SK-N-SH (cell line): ENCODE results near the gene GLE1. TPM values are rescaled to one million over a fixed set of nuclear protein-coding genes. Genes with fewer than 3 reads are reported as not detected.

Experiments
- CTCF ChIA-PET: fragments of 300-600, 350-600 bp; formaldehyde crosslinking; extraction: SDS; loops from one replicate; lab custom pipeline; 2021; lab: Yijun Ruan, JAX
- POLR2A ChIA-PET: fragments of 350-600 bp; sonication (Branson Sonifier 250); formaldehyde crosslinking; extraction: SDS; loops from one replicate; lab custom pipeline; 2020; ENCODE audit warnings: antibody characterized with exemption, inconsistent platforms; lab: Yijun Ruan, JAX
- DNase-seq: peaks from one replicate; pipeline ENCODE4 v3.0.0; 2012
- H2AFZ ChIP-seq: fragments of 200-600 bp; sonication (generic); 2 replicates; pipeline ENCODE4 v1.8.1; 2016; ENCODE audit warnings: antibody characterized with exemption, mild to moderate bottlenecking, low read depth
- H3F3A ChIP-seq: fragments of 200-600 bp; sonication (generic); replicated peaks from 2 replicates; pipeline ENCODE3; 2016; ENCODE audit warnings: antibody characterized with exemption, mild to moderate bottlenecking; ENCODE audit not compliant: insufficient read depth
- H3K27ac ChIP-seq, 2 experiments: fragments of 200-500 bp in 1 of 2; fragments of 200-600 bp in 1 of 2; sonication (Bioruptor generic) in 1 of 2; sonication (generic), shearing (Covaris generic) in 1 of 2; 2 replicates each; pipeline versions ENCODE4 v1.5.1 to v1.6.1; 2014 to 2016; ENCODE audit warnings: low read depth in 2 of 2, inconsistent platforms in 1 of 2, low read length in 1 of 2, mild to moderate bottlenecking in 1 of 2, mixed read lengths in 1 of 2
- H3K27me3 ChIP-seq: fragments of 200-600 bp; sonication (generic), shearing (Covaris generic); 2 replicates; pipeline ENCODE4 v1.6.1; 2016; ENCODE audit warnings: mixed run types; ENCODE audit not compliant: insufficient read depth
- H3K36me3 ChIP-seq, 2 experiments: fragments of 200-500 bp in 1 of 2; fragments of 200-600 bp in 1 of 2; sonication (Bioruptor generic) in 1 of 2; sonication (generic) in 1 of 2; replicated peaks in 1 of 2; 2 replicates each; pipeline versions ENCODE3 to v1.5.1; 2014 to 2016; ENCODE audit warnings: low read length in 1 of 2, mild to moderate bottlenecking in 1 of 2; ENCODE audit not compliant: insufficient read depth in 2 of 2, control insufficient read depth in 1 of 2
- H3K4me1 ChIP-seq, 2 experiments: fragments of 200-500 bp in 1 of 2; fragments of 200-600 bp in 1 of 2; sonication (Bioruptor generic) in 1 of 2; sonication (generic), shearing (Covaris generic) in 1 of 2; 2 replicates each; pipeline versions ENCODE4 v1.5.1 to v1.6.1; 2014 to 2016; ENCODE audit warnings: low read depth in 1 of 2, low read length in 1 of 2, mixed run types in 1 of 2; ENCODE audit not compliant: insufficient read depth in 2 of 2, control insufficient read depth in 1 of 2
- H3K4me2 ChIP-seq: fragments of 200-600 bp; sonication (generic), shearing (Covaris generic); 2 replicates; pipeline ENCODE4 v1.6.1; 2017; ENCODE audit warnings: mixed run types
- H3K4me3 ChIP-seq, 2 experiments: fragments of 200-500 bp in 1 of 2; fragments of 200-600 bp in 1 of 2; sonication (Bioruptor generic) in 1 of 2; sonication (generic), shearing (Covaris generic) in 1 of 2; 2 replicates each; pipeline versions ENCODE4 v1.5.1 to v1.8.1; 2014 to 2016; ENCODE audit warnings: low read depth in 2 of 2, inconsistent platforms in 1 of 2, low read length in 1 of 2, mild to moderate bottlenecking in 1 of 2, mixed read lengths in 1 of 2, moderate library complexity in 1 of 2
- H3K79me2 ChIP-seq: fragments of 200-600 bp; sonication (generic); 2 replicates; pipeline ENCODE4 v1.8.1; 2017; ENCODE audit warnings: mild to moderate bottlenecking; ENCODE audit not compliant: insufficient read depth
- H3K9ac ChIP-seq: fragments of 200-600 bp; sonication (generic); 2 replicates; pipeline ENCODE4 v1.6.1; 2017; ENCODE audit warnings: mixed run types
- H3K9me2 ChIP-seq: fragments of 200-600 bp; sonication (generic); 2 replicates; pipeline ENCODE4 v1.6.1; 2017; ENCODE audit warnings: mixed run types
- H3K9me3 ChIP-seq: fragments of 200-600 bp; sonication (generic); 2 replicates; pipeline ENCODE4 v1.6.1; 2017; ENCODE audit warnings: mixed run types, mild to moderate bottlenecking, moderate library complexity
- H4K20me1 ChIP-seq: fragments of 200-600 bp; sonication (generic); 2 replicates; pipeline ENCODE4 v1.6.1; 2017; ENCODE audit warnings: mild to moderate bottlenecking, mixed run types; ENCODE audit not compliant: insufficient read depth
- CHD2 ChIP-seq: fragments of 150-350 bp; IDR thresholded peaks from 2 replicates; pipeline ENCODE4 v1.6.1; 2018; ENCODE audit warnings: low read length; ENCODE audit not compliant: partially characterized antibody
- FOXJ3 ChIP-seq: sonication (generic); formaldehyde crosslinking; IDR thresholded peaks from 2 replicates; pipeline ENCODE4 v1.5.1; 2020; ENCODE audit warnings: mild to moderate bottlenecking, missing genetic modification reagents
- FOXM1 ChIP-seq: IDR thresholded peaks from 2 replicates; pipeline ENCODE4 v1.4.0; 2012; ENCODE audit warnings: low read depth, mild to moderate bottlenecking
- MEF2A ChIP-seq: IDR thresholded peaks from 2 replicates; pipeline ENCODE4 v1.4.0; 2012; ENCODE audit warnings: low read depth, borderline replicate concordance
- MXI1 ChIP-seq: IDR thresholded peaks from 2 replicates; pipeline ENCODE4 v1.6.1; 2012; ENCODE audit warnings: mild to moderate bottlenecking, low read depth, low read length, improper control_type of control experiment
- RAD21 ChIP-seq: IDR thresholded peaks from 2 replicates; pipeline ENCODE4 v1.6.1; 2012; ENCODE audit warnings: mild to moderate bottlenecking, low read length
- RFX5 ChIP-seq: IDR thresholded peaks from 2 replicates; pipeline ENCODE4 v1.6.1; 2012; ENCODE audit warnings: mild to moderate bottlenecking, improper control_type of control experiment, low read length
- RXRA ChIP-seq: IDR thresholded peaks from 2 replicates; pipeline ENCODE4 v1.4.0; 2012; ENCODE audit warnings: low read depth, mild to moderate bottlenecking, borderline replicate concordance
- TAF1 ChIP-seq: IDR thresholded peaks from 2 replicates; pipeline ENCODE4 v1.6.1; 2012; ENCODE audit warnings: low read depth, mild to moderate bottlenecking, low read length, moderate library complexity, borderline replicate concordance
- TCF12 ChIP-seq: IDR thresholded peaks from 2 replicates; pipeline ENCODE4 v1.4.0; 2012
- YY1 ChIP-seq: IDR thresholded peaks from 2 replicates; pipeline ENCODE4 v1.4.0; 2012; ENCODE audit warnings: low read depth, mild to moderate bottlenecking
- WGBS: methylation state at CpG from one replicate; pipeline ENCODE4 v1.1.6; 2017; ENCODE audit warnings: low lambda C conversion rate; 5-methylcytosine and 5-hydroxymethylcytosine counted together
- polyA plus RNA-seq, 3 experiments: library from polyadenylated mRNA; depleted of rRNA; stranded (reverse); fragments of >200 nt; gene quantifications; 2 replicates each; pipeline ENCODE4 v1.2.3, GENCODE V29; 2012
- TF ChIP-seq, protein P1 (sequence below): fragments of 200-600 bp; sonication (generic); IDR thresholded peaks from 2 replicates; pipeline ENCODE4 v1.6.1; 2017; ENCODE audit warnings: antibody characterized with exemption, mild to moderate bottlenecking, moderate library complexity
- TF ChIP-seq, protein P2 (sequence below): IDR thresholded peaks from 2 replicates; pipeline ENCODE4 v1.4.0; 2012; ENCODE audit warnings: low read depth
- TF ChIP-seq, protein P3 (sequence below): IDR thresholded peaks from 2 replicates; pipeline ENCODE4 v1.6.1; 2012; ENCODE audit warnings: mild to moderate bottlenecking, low read depth, low read length, moderate library complexity
- TF ChIP-seq, protein P4 (sequence below): fragments of 150-350 bp; IDR thresholded peaks from 2 replicates; pipeline ENCODE4 v1.6.1; 2016; ENCODE audit warnings: mild to moderate bottlenecking, low read depth, low read length
- TF ChIP-seq, protein P5 (sequence below): IDR thresholded peaks from 2 replicates; pipeline ENCODE4; 2012
- TF ChIP-seq, protein P6 (sequence below): fragments of 150-350 bp; IDR thresholded peaks from 2 replicates; pipeline ENCODE4 v1.6.1; 2017; ENCODE audit warnings: antibody characterized with exemption, low read length, low read depth, borderline replicate concordance

GLE1 gene
- polyA plus RNA-seq, 1 of the 3 experiments (the other 2 are of a cell fraction) = 13.8 TPM

DNA sequence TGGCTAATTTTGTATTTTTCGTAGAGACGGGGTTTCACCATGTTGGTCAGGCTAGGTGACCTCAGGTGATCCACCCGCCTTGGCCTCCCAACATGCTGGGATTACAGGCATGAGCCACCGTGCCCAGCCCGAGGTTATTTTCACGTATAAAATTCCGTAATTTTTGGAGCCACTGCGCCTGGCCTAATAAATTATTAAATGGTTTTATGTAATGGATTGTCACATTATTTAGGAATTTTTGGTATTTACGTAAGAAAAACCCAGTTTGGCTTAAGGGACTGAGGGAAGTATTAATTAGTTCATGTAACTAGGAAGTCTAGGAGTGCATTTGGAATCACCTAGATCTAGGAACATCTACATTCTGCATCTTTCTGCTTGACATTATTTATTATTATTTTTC, 8.3 kb downstream of the GLE1 start (continued):
- TF ChIP-seq, protein P1, sequence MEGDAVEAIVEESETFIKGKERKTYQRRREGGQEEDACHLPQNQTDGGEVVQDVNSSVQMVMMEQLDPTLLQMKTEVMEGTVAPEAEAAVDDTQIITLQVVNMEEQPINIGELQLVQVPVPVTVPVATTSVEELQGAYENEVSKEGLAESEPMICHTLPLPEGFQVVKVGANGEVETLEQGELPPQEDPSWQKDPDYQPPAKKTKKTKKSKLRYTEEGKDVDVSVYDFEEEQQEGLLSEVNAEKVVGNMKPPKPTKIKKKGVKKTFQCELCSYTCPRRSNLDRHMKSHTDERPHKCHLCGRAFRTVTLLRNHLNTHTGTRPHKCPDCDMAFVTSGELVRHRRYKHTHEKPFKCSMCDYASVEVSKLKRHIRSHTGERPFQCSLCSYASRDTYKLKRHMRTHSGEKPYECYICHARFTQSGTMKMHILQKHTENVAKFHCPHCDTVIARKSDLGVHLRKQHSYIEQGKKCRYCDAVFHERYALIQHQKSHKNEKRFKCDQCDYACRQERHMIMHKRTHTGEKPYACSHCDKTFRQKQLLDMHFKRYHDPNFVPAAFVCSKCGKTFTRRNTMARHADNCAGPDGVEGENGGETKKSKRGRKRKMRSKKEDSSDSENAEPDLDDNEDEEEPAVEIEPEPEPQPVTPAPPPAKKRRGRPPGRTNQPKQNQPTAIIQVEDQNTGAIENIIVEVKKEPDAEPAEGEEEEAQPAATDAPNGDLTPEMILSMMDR = no peak
- no peak for TF ChIP-seq MXI1
- TF ChIP-seq, protein P2, sequence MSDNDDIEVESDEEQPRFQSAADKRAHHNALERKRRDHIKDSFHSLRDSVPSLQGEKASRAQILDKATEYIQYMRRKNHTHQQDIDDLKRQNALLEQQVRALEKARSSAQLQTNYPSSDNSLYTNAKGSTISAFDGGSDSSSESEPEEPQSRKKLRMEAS = no peak
- no peak for TF ChIP-seq YY1
- TF ChIP-seq, protein P3, sequence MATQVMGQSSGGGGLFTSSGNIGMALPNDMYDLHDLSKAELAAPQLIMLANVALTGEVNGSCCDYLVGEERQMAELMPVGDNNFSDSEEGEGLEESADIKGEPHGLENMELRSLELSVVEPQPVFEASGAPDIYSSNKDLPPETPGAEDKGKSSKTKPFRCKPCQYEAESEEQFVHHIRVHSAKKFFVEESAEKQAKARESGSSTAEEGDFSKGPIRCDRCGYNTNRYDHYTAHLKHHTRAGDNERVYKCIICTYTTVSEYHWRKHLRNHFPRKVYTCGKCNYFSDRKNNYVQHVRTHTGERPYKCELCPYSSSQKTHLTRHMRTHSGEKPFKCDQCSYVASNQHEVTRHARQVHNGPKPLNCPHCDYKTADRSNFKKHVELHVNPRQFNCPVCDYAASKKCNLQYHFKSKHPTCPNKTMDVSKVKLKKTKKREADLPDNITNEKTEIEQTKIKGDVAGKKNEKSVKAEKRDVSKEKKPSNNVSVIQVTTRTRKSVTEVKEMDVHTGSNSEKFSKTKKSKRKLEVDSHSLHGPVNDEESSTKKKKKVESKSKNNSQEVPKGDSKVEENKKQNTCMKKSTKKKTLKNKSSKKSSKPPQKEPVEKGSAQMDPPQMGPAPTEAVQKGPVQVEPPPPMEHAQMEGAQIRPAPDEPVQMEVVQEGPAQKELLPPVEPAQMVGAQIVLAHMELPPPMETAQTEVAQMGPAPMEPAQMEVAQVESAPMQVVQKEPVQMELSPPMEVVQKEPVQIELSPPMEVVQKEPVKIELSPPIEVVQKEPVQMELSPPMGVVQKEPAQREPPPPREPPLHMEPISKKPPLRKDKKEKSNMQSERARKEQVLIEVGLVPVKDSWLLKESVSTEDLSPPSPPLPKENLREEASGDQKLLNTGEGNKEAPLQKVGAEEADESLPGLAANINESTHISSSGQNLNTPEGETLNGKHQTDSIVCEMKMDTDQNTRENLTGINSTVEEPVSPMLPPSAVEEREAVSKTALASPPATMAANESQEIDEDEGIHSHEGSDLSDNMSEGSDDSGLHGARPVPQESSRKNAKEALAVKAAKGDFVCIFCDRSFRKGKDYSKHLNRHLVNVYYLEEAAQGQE = no peak
- TF ChIP-seq CHD2 = no peak
- TF ChIP-seq, all 33 proteins: peak for 0

DNA sequence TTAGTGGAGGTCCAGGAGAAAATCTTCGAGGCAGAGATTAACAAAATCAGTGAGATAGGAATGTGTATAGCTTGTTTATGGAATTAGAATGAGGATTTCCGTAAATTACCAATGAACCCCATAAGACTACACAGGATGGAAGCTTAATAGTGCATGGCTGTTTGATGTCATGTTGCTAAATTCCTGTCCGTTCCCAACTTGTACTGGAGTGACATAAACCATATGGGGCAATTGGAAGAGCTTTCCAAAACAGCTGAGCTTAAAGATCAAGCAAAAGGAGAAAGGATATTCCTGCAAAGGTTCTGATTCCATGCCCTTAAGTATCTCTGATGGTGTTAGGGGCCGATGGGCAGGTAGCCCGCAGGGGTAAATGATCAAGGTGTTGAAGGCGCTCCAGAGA, 17.4 kb downstream of the GLE1 start:
- no peak overlapping the region for H3K27ac ChIP-seq

More for the DNA sequence above, 17.4 kb downstream of the GLE1 start:
- Histone ChIP-seq H3K4me3 (no peak overlapping the region), H4K20me1 (no peaks in the 10 kb centered on the region), H3K9ac (no peak overlapping the region), H3K9me2 (no peaks in the 10 kb centered on the region), H3K36me3 (peaks cover 21 to 31% of the 10 kb centered on the region in 2 experiments), H3F3A (no peaks in the 10 kb centered on the region), H3K79me2 (no peaks in the 10 kb centered on the region), H3K4me2 (no peak overlapping the region), H3K4me1 (peaks cover 8 to 9% of the 10 kb centered on the region in 2 experiments; a peak in 3 of 4 replicates), H3K9me3 (no peaks in the 10 kb centered on the region), H3K27me3 (no peaks in the 10 kb centered on the region), H2AFZ (no peak overlapping the region)
- TF ChIP-seq FOXM1 (no peak), RAD21 (no peak), TAF1 (no peak), TCF12 (no peak), YY1 (no peak), RXRA (no peak), CHD2 (no peak), RFX5 (no peak), MEF2A (no peak), FOXJ3 (CRISPR knock-in tag) (no peak)
- TF ChIP-seq, protein P4, sequence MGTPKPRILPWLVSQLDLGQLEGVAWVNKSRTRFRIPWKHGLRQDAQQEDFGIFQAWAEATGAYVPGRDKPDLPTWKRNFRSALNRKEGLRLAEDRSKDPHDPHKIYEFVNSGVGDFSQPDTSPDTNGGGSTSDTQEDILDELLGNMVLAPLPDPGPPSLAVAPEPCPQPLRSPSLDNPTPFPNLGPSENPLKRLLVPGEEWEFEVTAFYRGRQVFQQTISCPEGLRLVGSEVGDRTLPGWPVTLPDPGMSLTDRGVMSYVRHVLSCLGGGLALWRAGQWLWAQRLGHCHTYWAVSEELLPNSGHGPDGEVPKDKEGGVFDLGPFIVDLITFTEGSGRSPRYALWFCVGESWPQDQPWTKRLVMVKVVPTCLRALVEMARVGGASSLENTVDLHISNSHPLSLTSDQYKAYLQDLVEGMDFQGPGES = no peak
- TF ChIP-seq, protein P5, sequence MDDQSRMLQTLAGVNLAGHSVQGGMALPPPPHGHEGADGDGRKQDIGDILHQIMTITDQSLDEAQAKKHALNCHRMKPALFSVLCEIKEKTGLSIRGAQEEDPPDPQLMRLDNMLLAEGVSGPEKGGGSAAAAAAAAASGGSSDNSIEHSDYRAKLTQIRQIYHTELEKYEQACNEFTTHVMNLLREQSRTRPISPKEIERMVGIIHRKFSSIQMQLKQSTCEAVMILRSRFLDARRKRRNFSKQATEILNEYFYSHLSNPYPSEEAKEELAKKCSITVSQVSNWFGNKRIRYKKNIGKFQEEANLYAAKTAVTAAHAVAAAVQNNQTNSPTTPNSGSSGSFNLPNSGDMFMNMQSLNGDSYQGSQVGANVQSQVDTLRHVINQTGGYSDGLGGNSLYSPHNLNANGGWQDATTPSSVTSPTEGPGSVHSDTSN = no peak
- TF ChIP-seq, protein P6, sequence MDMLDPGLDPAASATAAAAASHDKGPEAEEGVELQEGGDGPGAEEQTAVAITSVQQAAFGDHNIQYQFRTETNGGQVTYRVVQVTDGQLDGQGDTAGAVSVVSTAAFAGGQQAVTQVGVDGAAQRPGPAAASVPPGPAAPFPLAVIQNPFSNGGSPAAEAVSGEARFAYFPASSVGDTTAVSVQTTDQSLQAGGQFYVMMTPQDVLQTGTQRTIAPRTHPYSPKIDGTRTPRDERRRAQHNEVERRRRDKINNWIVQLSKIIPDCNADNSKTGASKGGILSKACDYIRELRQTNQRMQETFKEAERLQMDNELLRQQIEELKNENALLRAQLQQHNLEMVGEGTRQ = no peak
- TF ChIP-seq, protein P2 = no peak
- no peak for DNase-seq
- CTCF ChIA-PET = interaction anchor here (1.9 kb wide), 1 partner anchor 10 kb away, joined by 10 read pairs; no protein-coding TSS in a partner anchor
- POLR2A ChIA-PET = interaction anchor here (0.9 kb wide), 1 partner anchor 17 kb away, joined by 3 read pairs; the partner anchor contains the start of gene GLE1
- WGBS = 97% methylated on average over 6 of the region's 6 CpGs
